SK-MEL-5 (cell line): ENCODE data around the gene ZNF423. TPM values are rescaled to one million over a fixed set of nuclear protein-coding genes. Genes with fewer than 3 reads are reported as not detected.

Experiments used
- DNase-seq: peaks from one replicate; pipeline ENCODE4 v3.0.0-alpha.2; 2016; ENCODE audit warnings: low read depth, low spot score
- in situ Hi-C: cut with HindIII; loops from 2 replicates; pipeline ENCODE4 v1.10.0; 2016; ENCODE audit warnings: low sequenced_read_pairs, high pct_unique_total_duplicates, low pct_unique_long_range_greater_than_20kb
- total RNA-seq: library from RNA; depleted of rRNA; stranded (reverse); fragments of >200 nt; shearing (Covaris generic); gene quantifications from 2 replicates; pipeline ENCODE4 v1.2.3, GENCODE V29; 2014

Gene ZNF423
- total RNA-seq, 1 experiment from 2014 or later: not detected

- DNase-seq: no peak
Observed at GRCh38 chr16:49703483-49703882, 152.4 kb downstream of the ZNF423 start.

DNA sequence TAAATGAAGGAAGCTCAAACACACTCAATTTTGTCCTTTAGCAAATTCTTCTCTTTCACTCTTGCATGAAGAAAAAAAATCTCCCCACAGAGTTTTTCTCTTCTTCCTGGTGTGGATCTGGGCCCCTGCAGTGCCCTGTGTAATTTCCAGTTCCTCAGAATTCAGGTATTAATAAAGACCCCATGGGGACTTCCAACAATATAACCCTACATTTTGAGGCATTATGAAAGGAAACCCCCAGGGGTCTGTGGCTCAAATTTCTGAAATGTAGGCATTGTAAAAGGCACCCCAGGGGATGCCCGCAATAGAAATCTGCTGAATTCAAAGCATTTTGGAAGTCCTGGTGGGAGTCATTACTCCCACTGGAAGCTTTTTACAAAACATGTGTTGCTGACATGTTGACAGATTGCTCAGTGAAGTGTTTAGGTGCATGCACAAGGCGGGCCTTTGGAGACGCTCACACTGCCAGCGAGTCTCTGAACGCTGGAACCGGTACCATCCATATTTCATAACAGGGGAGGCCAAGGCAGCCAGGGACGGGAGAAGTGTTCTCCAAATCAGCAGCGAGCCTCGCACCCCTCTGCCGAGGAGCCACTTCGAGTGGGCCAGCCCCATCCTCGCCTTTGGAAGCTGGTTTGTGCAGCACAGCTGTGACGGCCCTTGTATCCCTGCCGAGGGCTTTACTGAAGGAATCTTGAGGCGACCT lies 154.0 kb downstream of the ZNF423 start:
- in situ Hi-C loops: no loop called here
- DNase-seq: no peak

More at GRCh38 chr16:49703483-49703882, 152.4 kb downstream of the ZNF423 start:
- in situ Hi-C loops: no loop called here

GRCh38 chr16:49701065-49701685 lies 154.7 kb downstream of the ZNF423 start:
- DNase-seq: no peak
- in situ Hi-C loops: no loop called here

- no peak for DNase-seq
- in situ Hi-C loops: no loop called here
Observed at GRCh38 chr16:49700251-49701064, 155.5 kb downstream of the ZNF423 start.

DNA sequence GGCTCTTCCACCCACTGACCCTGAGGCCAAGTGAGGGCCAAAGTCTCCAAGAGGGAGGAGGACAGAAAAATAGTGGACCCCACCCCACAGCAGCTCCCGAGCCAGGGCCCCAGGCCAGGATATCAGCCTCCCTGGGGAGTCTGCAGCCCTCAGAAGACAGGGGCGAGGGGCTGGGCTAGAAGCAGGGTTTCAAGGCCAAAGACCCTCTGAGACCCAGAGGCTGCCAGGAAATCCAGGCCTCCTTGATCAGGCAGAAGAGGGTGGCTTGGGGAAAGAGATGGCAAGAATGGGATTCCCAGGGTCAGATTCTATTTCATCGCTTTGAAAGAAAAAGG lies 156.1 kb downstream of the ZNF423 start:
- DNase-seq: no peak
- in situ Hi-C loops: no loop called here

DNA sequence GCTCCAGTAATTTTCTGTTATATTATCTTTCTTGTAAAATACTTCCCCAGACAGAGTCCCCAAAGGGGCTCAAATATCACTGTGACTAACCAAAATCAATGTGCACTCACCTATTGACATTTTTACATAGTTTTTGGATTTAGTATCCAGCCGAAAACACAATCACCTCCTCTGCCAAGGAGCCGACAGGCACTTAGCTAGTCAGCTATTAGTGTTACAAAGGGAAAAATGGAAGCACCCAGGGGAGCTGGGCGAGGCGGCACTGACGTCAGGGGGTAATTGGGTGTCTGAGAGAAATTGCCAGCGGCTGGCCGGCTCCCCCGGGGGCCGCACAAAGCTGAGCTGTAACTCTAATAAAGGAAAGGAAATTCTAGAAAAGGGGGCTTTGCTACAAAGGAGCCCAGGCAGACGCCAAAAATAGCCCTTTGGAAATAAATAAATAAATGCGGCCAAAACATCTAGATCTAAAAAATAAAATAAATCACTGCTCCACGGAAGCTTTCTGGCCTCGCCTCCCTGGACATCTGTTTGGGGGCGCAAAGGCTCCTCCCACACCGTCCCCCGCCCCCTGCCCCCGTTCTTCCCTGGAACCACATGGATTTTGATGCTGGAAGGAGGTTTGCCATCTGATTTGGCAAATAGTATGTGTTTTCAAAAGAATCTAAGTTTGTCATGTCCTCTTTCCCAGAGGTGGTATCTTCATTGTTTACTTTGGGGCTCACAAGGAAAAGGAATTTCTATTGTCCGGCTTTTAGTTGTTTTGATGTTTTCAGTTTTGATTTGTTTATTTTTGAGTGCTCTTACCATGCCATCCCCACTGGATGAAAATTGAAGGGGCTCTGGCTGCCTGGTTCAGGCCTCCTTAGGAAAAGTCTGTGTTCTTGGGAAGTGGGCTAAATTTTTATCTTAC lies 156.7 kb downstream of the ZNF423 start:
- no peak for DNase-seq
- in situ Hi-C loops: no loop called here

DNA sequence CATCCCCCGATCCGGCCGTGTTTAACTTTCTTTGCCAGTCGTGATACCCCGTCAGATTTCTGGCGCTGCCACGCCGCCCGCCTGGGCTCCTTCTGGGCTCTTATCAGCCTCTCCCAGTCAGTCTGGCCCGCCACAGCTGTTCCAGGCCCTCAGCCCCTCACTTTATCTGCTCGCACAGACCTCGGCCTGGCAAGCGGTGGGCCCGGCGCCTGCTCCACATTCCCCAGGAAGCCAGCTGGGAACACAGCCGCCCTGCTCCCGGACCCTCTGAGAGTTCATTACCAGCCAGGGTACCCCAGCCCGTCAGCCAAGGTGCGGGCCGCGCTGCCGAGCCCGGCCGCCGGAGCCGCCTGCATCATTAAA lies 157.5 kb downstream of the ZNF423 start:
- in situ Hi-C loops: no loop called here
- no peak for DNase-seq

GRCh38 chr16:49697631-49698452 lies 158.1 kb downstream of the ZNF423 start:
- DNase-seq: no peak
- in situ Hi-C loops: no loop called here

DNA sequence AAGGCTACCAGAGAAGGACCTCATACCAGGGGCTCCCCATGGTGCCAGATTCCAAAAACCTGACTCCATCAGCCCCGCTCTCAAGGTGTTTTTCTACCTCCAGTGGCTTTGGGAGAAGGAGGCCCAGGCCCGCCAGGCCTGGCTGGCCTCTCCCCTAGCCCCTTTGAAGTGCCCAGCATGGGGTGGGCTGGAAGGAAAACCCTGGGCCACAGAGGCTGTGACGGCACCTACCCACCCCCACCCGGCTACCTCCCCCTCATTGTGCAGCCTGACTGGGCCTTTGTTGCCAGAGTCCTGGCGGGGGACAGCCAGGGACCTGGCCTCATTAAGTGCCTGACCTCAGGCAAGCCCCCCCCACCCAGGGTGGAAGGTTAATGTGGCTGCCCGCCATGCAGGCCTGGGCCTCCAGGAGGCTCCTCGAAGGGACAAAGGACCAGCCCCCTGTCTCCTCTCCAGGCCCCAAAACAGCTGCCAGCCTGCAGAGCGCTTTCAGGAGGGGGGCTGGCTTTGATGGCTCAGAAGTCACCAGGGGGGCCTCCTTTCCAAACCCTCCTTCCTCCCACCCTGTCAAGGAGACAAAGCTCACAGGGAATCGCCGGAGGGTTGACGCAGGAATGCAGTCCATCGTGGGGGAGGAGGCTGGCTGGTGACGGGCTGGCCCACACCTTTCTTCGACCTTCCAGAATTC lies 159.4 kb downstream of the ZNF423 start:
- DNase-seq: no peak
- in situ Hi-C loops: no loop called here

DNA sequence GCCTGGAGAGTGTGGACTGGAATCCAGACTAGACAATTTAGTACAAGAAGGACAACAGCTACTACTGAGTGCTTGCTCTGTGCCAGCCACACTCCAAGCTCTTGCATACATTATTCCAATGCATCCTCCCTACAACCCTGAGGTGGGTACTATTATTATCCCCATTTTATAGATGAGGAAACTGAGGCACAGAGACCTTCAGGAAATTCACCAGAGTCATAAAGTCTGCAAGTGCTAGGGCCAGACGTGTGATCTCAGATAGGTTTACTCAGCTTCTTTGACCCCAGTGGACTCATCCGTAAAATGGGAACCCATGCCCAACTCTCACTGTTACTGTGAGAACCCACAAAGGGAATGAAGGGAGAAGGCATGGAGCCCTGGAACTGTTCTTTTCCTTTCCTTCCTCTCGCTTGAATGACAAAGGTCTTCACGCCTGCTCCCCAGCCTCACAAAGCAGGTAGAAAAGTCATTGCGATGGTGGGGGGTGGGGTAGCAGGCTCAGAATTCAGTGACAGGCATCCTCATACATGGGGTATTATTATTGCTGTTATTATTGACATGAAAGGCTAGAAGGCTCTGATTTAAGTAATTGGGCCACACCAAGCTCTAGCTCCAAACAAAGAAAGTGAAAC lies 160.0 kb downstream of the ZNF423 start:
- in situ Hi-C loops: no loop called here
- DNase-seq: no peak

DNA sequence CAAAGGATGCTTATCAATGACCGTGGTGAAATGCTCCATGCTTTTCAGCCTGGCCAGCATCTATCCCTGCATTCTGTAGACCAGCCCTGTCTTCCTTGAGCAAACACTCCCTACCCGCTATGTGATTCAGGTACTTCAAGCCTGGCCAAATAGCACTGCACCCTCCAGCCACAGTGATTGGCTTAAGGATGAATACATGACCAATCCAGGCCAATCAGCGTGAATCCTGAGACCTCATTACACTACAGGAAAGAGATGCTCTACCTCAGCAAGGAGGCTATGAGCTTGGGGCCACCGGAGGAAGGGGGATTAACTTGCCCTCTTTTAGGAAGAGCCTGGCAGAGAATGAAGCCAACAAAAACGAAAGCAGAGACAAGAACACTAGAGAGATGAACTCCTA lies 162.5 kb downstream of the ZNF423 start:
- DNase-seq: no peak
- in situ Hi-C loops: no loop called here

GRCh38 chr16:49690778-49691177 lies 165.1 kb downstream of the ZNF423 start:
- no peak for DNase-seq
- in situ Hi-C loops: no loop called here

- in situ Hi-C loops: no loop called here
- no peak for DNase-seq
Observed at GRCh38 chr16:49688036-49688697, 167.7 kb downstream of the ZNF423 start.

DNA sequence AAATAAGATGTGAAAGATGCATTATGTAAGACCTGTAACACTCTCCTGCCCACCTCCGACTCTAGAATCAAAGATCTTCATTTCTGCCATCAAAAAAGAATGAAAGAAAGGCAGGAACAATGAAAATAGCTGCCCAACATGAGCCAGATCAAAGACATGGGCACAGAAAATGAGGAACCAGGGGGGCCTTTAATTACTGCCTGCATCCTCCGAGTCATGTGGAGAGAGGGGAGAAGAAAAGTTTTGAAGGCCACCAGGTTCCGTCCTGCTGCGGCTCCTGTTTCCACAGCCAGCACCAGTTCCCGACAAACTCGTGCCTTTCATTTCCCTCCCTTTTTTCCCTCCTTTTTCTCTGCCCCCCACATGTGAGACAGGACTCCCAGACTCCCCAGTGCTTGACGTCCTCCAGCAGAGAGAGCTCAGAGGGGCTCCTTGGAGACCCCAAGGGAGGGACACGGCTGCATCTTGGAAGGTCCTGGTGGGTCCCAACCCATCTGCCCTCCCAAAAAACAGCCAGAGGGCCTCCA lies 168.4 kb downstream of the ZNF423 start:
- in situ Hi-C loops: no loop called here
- no peak for DNase-seq

DNA sequence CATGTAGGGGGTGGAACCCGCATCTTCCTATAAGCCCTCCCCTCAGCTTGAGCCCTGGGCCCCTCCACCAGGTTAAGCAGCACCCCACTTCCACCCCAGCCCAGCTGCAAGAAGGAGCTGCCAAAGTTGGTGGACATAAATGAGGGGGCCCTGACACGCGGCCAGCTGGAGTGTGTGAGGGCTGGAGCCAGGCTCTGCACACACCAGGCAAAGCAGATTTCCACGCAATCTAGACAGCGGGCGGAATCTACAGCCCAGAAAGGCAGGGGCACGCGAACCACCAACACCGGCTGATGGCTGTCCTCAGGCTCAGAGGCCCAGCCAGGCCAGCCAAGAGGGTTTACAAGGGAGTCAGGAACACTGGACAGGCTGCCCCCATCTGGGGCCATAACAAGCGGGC lies 171.2 kb downstream of the ZNF423 start:
- DNase-seq: no peak
- in situ Hi-C loops: no loop called here
